NCI-H187 treated with DMSO at 0.1 percent for 48 hours (cell line): ENCODE results near the gene PTPN5.
A peak's percentile ranks its signal among the peaks of the same experiment; 100 is the strongest.

Experiments used
- DNase-seq: peaks from one replicate; lab custom pipeline; 2025; lab: John Stamatoyannopoulos, UW

The PTPN5 gene

GRCh38 chr11:18739685-18740084 is 51.9 kb downstream of the PTPN5 start:
- DNase-seq: no peak

DNA sequence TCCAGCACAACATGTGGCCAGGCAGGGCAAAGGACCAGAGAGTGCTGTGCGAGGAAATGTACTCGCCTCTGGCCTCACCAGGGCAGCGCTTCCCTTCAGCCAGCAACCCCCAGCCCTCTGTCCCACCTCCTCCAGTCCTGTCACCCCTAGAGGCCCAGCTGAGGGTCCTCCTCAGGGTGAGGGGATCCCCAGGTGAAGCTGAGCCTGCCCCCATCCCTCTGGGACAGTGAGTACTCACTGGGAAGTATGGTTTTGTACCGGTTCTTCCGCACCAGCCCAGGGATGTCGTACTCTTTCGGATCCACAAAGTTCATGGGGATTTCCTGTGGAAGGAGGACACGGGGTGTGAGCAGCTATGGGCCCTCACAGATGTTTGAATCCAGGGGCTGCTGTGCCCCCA is 54.0 kb downstream of the PTPN5 start:
- no peak for DNase-seq

DNA sequence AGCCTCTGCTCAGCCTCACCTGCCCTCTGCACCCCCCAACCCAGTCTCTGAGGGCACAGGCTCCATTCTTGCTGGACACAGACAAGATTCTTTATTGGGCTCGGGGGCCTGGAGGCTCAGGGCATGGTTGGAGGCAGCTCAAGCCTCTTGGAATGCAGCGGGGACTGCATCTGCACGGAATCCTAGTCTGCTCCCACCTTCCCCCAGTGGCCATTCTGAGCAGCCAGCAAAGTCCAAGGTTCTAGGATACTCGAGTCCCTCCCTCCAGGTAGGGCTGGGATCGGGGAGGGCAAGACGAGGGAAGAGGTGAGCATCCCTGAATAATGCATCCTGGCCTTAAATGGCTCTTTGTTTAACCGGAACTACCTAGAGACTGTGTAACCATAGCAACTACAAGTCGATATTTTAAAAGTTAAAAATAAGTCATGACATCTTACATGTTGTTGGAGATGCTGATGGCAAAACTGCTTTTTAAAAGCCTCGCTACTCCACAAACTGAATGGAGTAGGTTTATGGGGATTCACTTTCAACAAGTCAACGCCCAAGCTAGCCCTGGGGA is 54.9 kb downstream of the PTPN5 start:
- no peak for DNase-seq

DNA sequence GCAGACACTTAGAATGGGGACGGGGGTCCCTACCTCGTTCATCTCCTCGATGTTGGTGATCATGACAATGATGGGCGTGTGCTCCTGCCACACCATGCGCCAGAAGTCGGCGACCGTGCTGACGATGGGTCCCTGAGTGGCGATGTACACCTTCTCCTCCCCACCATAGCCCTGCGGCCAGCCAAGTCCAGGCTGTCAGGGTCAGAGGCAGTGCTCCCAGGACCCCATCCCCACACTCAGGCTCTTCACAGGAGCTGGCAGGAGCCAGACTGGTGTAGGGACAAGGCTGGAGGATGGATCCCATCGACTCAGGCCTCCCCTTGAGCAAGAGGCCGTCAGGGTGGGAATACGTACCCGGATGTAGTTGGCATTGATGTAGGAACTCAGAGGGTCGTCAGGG is 58.4 kb downstream of the PTPN5 start:
- DNase-seq: no peak

DNA sequence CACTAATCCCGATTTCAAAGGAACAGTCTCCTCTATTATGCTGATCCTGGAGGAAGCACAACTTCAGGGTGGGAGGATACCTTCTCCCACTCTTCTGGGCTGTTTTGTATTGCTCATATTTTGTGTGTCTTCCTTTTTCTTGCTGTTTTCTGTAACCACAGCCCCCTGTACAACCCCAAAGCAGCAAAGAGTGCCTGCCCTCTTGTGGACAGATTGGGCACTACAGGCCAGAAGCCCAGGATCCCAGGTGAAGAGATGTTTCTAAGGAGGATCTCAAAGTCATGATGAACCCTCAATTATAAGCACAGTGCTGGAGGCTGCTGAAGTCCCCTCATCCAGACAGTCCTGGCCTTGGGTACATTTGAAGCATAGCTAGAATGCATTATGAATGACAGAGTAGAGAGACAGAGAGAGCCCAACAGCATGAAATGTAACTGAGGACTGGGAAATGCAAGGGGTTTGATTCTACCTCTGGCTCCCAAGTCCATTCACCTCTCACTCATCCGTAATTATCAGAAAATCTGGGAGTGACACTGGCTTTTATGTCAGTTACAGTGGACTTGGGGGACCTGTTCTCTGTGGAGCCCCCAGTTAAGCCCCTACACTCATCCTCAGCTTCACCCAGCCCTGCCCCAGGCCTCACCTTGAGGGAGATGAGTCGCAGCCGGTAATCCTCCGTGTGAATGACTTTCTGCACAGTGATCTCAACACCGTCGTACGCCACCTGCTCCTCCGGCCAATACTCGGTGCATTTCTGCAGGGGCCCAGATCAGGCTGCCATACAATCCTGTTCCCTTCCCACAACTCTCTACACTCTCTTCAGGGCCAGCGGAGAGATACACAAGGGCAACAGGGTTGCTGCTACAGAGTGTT is 59.4 kb downstream of the PTPN5 start:
- DNase-seq: no peak

- DNase-seq: no peak
Observed at GRCh38 chr11:18731441-18731840, 60.2 kb downstream of the PTPN5 start.

DNA sequence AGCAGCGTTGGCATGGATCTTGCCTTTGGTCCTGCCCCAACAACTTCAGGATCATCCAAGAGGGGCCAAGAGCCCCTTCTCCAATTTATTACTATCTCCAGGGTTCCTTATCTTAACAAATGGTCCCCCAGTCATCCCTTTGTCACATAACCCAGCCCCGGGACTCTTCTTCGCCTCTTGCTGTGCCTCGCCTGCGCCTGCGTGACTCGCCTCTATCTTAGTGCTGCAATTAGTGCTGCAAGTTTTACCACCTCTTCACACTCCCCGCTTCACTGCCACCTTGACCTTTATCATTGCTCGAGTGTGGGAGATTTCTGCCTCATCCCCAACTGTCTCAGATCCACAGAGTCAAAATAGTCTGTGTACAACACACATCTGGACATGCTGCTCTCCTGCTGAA is 61.6 kb downstream of the PTPN5 start:
- no peak for DNase-seq

DNA sequence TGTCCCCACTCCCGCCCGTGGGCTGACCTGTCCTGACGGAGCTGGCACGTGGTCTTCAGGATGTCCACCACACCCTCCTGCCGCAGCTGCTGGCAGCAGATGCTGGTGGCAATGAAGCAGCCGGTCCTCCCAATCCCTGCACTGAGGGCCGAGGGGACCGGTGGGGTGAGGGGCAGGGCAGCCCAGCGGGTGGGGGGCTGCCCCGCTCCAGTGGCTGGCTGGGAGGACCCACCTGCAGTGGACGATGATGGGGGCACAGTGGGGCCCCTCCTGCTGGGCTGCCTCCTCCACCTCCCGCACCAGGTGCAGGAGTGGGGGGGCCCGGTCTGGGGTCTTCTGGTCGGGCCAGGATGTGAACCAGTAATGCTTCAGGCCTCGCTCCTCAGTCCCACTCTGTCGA is 62.2 kb downstream of the PTPN5 start:
- no peak for DNase-seq

DNA sequence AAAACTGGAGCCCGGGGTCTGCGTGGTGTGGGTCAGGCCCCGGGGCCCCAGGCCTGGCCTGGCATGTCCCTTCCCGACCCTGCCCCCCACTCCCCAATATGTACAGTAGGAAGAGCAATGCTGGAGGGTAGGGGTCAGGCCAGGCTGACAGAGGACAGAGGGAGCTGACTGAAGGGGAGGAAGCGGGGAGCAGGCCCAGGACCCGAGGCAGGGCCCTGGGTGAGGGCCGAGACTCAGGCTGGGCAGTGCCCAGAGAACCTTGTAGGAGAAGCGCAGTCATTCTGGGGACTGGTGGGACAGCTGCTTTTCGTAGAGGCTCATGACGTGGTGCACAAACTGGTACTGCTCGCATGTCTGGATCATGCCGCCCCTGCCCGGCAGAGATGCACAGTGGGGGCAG is 62.9 kb downstream of the PTPN5 start:
- no peak for DNase-seq

- no peak for DNase-seq
Observed at GRCh38 chr11:18727479-18728236, 63.9 kb downstream of the PTPN5 start.

DNA sequence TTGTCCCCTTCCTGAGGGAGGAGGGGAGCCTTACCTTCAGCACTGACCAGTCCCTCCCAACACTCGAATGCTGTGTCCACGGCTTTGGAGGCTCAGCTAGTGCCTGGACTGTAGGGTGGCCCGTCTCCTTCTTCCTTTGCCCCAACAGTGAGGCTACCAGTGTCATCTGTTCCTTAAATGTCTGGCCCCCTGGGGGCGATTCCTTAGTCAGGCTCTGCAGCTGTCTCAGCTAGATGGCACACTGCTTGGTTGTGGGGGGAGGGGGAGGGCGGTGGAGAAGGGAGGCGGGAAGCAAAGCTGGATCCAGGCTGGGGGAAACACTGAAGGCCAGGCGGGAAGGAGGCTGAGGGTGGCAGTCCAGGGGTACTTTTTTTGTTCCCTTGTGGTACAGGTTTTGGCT is 65.6 kb downstream of the PTPN5 start, which contains the start of gene IGSF22:
Gene IGSF22, minus strand, starts transcription at position 149 of the 400 bp plus-strand sequence. CDS start 1,952 bp downstream, outside the sequence.
- DNase-seq: no peak

- peak; percentile 23 for DNase-seq
Observed at GRCh38 chr11:18723991-18724390, 67.6 kb downstream of the PTPN5 start.

DNA sequence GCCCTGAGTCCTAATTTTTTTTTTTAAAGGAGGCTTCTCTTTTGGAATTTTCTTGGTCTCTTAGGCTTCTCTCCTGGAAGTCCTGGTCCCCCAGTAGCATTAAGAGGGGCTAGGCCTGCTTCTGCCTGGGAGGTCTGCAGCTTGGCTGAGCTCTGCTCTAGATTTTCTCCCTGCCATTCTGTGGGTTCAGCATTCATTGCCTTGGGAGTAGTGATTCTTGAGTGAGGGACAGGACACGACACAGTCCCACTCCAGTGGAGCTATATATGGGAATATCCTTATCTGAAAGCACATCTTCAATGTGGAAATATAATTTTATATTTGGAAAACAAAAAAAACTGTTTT is 69.3 kb downstream of the PTPN5 start:
- no peak for DNase-seq

DNA sequence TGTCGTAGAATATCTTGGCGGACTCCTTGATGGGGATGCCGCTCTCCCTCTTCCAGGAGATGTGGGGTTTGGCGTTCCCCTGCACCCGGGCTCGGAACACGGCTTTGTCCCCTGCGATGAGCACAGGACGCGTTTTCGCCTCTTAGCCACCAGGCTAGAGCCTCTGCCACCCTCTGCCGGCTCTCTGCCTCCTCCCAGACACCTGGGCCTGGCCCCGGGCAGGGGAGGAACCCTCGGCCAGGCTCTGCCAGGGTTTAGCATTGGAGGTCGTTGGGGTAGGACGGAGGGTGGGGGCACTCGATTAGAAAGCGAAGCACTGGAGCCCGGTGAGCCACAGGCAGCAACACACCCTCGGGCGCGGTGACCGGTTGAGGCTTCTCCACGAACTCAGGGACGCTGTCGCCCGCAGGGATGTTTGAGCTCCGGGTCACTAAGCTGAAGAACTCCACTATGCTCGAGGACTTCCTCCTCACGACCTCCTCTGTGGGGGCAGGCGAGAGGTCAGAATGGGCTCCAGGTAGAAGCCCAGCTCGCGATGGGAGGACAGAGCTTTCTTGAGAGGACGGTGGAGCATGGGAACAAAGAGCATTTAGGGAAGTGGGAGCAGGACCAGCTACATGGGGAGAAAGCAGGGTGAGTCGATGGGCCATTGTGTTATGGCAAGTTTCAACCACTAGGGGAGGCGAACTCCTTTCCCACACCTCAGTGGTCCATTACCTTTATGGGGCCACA is 69.9 kb downstream of the PTPN5 start:
- no peak for DNase-seq

- DNase-seq: no peak
Observed at GRCh38 chr11:18720808-18721560, 70.6 kb downstream of the PTPN5 start.

DNA sequence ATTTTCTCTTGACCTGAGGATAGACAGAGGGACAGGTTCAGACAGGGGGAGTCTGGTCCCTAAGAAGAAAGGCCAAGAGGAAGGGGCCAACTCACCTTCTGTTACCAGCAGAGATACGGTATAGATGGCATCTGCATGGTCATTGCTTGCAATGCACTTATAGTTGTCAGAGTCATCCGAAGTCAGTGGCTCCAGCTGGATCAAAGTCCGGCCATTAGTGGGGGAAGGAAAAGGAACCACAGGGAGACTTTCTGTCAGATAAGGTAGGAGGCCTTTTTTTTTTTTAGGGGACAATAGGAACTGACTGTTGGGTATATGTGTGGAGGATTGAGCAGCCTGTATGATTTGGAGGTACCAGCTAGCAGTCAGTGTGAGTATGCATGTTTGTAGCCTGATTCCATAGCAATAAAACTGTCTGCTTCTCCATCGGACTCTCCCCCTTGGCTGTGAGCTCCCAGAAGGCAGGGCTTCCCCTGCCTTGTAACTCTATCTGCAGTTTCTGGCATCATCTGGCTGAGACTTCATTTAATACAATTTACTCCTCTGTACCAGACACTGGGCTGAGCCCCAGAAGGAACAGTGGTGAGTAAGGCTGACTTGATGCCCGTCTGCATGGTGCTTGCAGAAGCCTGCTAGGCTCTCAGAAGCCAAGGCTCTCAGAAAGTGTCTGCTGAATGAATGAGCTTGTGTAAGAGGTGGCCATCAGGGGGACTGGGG is 71.3 kb downstream of the PTPN5 start:
- DNase-seq: no peak

DNA sequence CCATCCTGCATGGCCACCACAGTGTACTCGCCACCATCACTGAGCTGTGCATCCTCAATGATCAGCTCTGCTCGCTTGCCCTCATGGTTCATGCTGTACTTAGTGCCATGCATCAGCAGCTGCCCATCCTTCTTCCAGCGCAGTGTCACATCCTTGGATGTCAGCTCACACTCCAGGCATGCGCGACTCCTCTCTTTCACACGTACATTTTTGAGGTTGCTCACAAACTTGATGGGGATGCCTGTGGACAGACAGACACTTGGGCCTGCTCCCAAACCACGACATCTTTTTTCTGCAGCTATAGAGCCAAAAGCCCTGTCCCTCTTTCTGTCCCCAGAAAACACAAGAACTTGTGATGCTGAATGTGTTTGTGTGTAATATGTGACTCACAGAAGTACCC is 76.1 kb downstream of the PTPN5 start:
- DNase-seq: no peak

DNA sequence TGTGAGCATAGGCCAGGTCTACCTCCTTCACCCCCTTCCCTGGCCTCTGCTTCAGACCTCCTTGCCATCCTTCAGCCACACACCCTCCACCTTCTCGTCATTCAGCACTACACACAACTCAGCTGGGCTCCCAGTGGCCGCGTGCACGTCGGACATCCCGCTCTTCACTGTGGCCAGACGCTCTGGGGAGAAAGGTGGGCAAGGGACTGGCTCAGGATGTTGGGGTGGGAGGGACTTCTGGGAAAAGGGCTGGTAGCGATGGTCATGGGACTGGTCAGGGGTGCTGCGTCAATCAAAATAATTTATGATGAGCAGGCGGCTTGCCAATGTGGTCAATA is 77.2 kb downstream of the PTPN5 start:
- DNase-seq: no peak

GRCh38 chr11:18713646-18714442 is 77.8 kb downstream of the PTPN5 start:
- DNase-seq: no peak

GRCh38 chr11:18710545-18710944 is 81.1 kb downstream of the PTPN5 start:
- DNase-seq: no peak
